Mesendoderm (in vitro differentiated cells): ENCODE measurements around the gene CDCP1.

Experiments
- DNase-seq: peaks from one replicate; pipeline ENCODE4 v3.0.0; 2013
- H2AK5ac ChIP-seq: 2 replicates; pipeline ENCODE4 v1.6.1; 2013; ENCODE audit warnings: low read length, inconsistent platforms
- H2BK120ac ChIP-seq: 2 replicates; pipeline ENCODE4 v1.6.1; 2013; ENCODE audit warnings: low read depth, mild to moderate bottlenecking, low read length, moderate library complexity, mixed read lengths
- H2BK15ac ChIP-seq: replicated peaks from 2 replicates; pipeline ENCODE4 v1.6.1; 2013; ENCODE audit warnings: low read depth, mild to moderate bottlenecking, moderate library complexity
- H2BK5ac ChIP-seq: 2 replicates; pipeline ENCODE4 v1.6.1; 2013; ENCODE audit warnings: low read length, inconsistent platforms
- H3K18ac ChIP-seq: 2 replicates; pipeline ENCODE4 v1.6.1; 2013; ENCODE audit warnings: mild to moderate bottlenecking, low read length, mixed read lengths
- H3K23ac ChIP-seq: one replicate; pipeline ENCODE4 v1.6.1; 2013; ENCODE audit warnings: low read length
- H3K27ac ChIP-seq: 2 replicates; pipeline ENCODE4 v1.5.1; 2013; ENCODE audit warnings: low read depth, mild to moderate bottlenecking, inconsistent platforms, low read length, moderate library complexity
- H3K27me3 ChIP-seq: 2 replicates; pipeline ENCODE4 v1.6.1; 2013; ENCODE audit warnings: low read length, control low read depth, mild to moderate bottlenecking, inconsistent platforms; ENCODE audit not compliant: insufficient read depth, poor library complexity
- H3K36me3 ChIP-seq: 2 replicates; pipeline ENCODE4 v1.6.1; 2013; ENCODE audit warnings: low read length, inconsistent platforms; ENCODE audit not compliant: control insufficient read depth, insufficient read depth
- H3K4ac ChIP-seq: one replicate; pipeline ENCODE4 v1.6.1; 2013; ENCODE audit warnings: low read depth, mild to moderate bottlenecking, low read length, moderate library complexity
- H3K4me1 ChIP-seq: 2 replicates; pipeline ENCODE4 v1.6.1; 2013; ENCODE audit warnings: low read depth, low read length, inconsistent platforms; ENCODE audit not compliant: control insufficient read depth
- H3K4me2 ChIP-seq: 2 replicates; pipeline ENCODE4 v1.6.1; 2013; ENCODE audit warnings: low read length
- H3K4me3 ChIP-seq: 2 replicates; pipeline ENCODE4 v1.5.1; 2013; ENCODE audit warnings: mild to moderate bottlenecking, low read length
- H3K56ac ChIP-seq: one replicate; pipeline ENCODE4 v1.6.1; 2013; ENCODE audit warnings: low read length
- H3K79me1 ChIP-seq: 2 replicates; pipeline ENCODE4 v1.6.1; 2013; ENCODE audit warnings: low read length, inconsistent platforms
- H3K79me2 ChIP-seq: 2 replicates; pipeline ENCODE4 v1.6.1; 2013; ENCODE audit warnings: mild to moderate bottlenecking, low read length; ENCODE audit not compliant: control insufficient read depth, insufficient read depth
- H3K9ac ChIP-seq: 2 replicates; pipeline ENCODE4 v1.6.1; 2013; ENCODE audit warnings: low read length, inconsistent platforms
- H4K5ac ChIP-seq: one replicate; pipeline ENCODE4 v1.6.1; 2013; ENCODE audit warnings: low read length
- H4K8ac ChIP-seq: one replicate; pipeline ENCODE4 v1.6.1; 2013; ENCODE audit warnings: low read depth, mild to moderate bottlenecking, control low read depth, low read length, moderate library complexity
- WGBS: extraction: QIAGEN DNeasy Blood & Tissue Kit; methylation state at CpG from one replicate; pipeline ENCODE4 v1.1.7; 2013; ENCODE audit warnings: low lambda C conversion rate, missing lambda C conversion rate; ENCODE audit not compliant: insufficient coverage; ENCODE audit errors: extremely low coverage; 5-methylcytosine and 5-hydroxymethylcytosine counted together

CDCP1 gene

DNA sequence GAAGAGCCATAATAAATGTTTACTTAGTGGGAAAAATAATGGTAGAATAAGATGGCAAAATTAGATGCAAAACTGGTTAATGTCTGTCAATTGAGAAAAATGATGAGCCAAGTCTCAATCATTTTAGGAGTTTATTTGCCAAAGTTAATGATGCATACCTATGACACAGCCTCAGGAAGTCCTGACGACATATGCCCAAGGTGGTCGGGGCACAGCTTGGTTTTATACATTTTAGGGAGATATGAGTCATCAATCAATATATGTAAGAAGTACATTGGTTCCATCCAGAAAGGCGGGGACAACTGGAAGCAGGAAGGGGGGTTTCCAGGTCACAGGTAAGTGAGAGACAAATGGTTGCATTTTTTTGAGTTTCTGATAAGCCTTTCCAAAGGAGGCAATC is 88.6 kb downstream of the CDCP1 start:
- Histone ChIP-seq H3K4me3 (no peak overlapping the region), H3K27me3 (no peaks in the 10 kb centered on the region), H3K9ac (no peak overlapping the region), H4K5ac (no peak overlapping the region), H3K18ac (no peak overlapping the region), H2AK5ac (no peak overlapping the region), H3K4ac (no peak overlapping the region), H3K79me2 (no peaks in the 10 kb centered on the region), H3K4me1 (peaks cover 21% of the 10 kb centered on the region), H2BK5ac (no peak overlapping the region), H2BK15ac (no peak overlapping the region), H2BK120ac (no peak overlapping the region), H3K23ac (no peak overlapping the region), H4K8ac (no peak overlapping the region), H3K79me1 (no peaks in the 10 kb centered on the region), H3K4me2 (no peak overlapping the region), H3K36me3 (no peaks in the 10 kb centered on the region), H3K27ac (no peak overlapping the region), H3K56ac (no peak overlapping the region)
- DNase-seq = peak; percentile 75
- no CpG with 5 or more reads among the region's 3 CpGs for WGBS

DNA sequence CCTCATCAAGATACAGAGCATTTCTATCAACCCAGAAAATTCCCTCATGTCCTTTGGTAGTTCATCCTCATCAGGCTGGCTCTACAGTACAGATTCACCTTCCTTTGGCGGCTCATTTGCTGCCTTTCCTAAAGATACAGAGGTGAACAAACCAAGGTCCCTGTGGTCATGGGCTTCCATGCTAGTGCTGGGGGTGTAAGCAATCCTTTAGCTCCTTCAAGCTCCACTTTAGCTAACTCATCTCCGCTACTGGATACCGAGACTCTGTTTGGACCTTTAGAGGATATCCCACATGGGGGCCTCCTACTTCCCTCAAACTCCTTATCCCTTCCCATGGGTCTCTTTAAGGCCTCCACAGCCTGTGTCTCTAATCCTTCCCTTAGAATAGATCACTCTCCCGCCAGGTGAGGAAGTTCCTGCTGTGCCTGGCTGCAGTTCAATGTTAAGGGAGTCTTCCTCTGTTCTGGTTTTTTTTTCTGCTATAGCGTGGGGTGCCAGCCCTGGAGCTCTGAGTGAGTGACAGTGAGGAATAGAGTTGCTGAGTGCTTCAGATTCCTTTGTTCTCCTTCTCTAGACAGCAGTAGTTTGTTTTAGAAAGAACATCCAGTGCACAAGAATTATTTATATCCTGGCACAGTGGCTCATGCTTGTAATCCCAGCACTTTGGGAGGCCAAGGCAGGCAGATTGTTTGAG is 89.4 kb downstream of the CDCP1 start:
- H3K27me3 ChIP-seq = no peaks in the 10 kb centered on the region
- H3K56ac ChIP-seq = peak overlapping the region; percentile 87
- no peaks in the 10 kb centered on the region for H3K79me2 ChIP-seq
- H3K4me3 ChIP-seq = no peak overlapping the region
- H3K9ac ChIP-seq = peak overlapping the region; percentile 36
- H3K4ac ChIP-seq = no peak overlapping the region
- peak overlapping the region; percentile 98 for H2BK5ac ChIP-seq
- no peak overlapping the region for H2BK120ac ChIP-seq
- peaks cover 21% of the 10 kb centered on the region for H3K4me1 ChIP-seq
- H2BK15ac ChIP-seq = no peak overlapping the region
- peak; percentile 93 for DNase-seq
- H3K27ac ChIP-seq = peak overlapping the region; percentile 85
- H3K36me3 ChIP-seq = no peaks in the 10 kb centered on the region
- peak overlapping the region; percentile 62 for H3K18ac ChIP-seq
- H3K79me1 ChIP-seq = no peaks in the 10 kb centered on the region
- WGBS = no CpG with 5 or more reads among the region's 5 CpGs
- H2AK5ac ChIP-seq = peak overlapping the region; percentile 92
- H4K8ac ChIP-seq = no peak overlapping the region
- no peak overlapping the region for H3K23ac ChIP-seq
- no peak overlapping the region for H3K4me2 ChIP-seq
- peak overlapping the region; percentile 47 for H4K5ac ChIP-seq

DNA sequence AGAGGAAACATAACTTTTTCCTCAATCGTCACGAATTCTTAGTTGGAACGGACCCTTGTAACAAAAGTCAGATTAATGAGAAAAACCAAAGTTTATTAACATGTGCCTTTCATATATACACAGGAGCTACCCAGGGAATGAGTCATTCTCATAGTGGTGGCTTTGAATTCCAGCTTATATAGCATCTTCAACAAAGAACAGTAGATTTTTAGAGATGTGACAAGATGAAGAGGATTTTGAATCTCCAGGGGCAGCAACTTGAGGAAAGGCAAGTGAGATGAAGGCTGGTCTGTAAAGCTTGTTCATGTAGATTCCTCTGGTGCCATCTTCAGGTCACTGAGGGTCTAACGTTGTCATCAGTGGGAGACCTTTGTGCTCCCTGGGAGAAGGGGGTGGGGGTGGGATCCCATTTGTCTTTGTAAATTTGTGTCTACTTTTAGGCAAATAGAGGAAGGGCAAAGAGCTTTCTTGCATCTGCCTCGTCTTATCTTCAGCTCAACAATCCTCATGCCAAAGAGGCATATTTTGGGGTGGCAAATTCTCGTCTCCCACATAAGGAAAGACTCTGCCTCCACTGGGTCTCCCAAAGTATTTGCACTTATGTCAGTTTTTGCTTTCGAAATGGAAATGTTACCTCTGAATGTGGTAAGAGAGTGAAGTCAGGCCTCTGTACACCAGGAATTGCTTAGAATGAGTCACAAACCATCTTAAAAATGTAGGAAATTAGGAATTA is 90.6 kb downstream of the CDCP1 start:
- peak; percentile 93 for DNase-seq
- H3K4me1 ChIP-seq = peaks cover 18% of the 10 kb centered on the region

DNA sequence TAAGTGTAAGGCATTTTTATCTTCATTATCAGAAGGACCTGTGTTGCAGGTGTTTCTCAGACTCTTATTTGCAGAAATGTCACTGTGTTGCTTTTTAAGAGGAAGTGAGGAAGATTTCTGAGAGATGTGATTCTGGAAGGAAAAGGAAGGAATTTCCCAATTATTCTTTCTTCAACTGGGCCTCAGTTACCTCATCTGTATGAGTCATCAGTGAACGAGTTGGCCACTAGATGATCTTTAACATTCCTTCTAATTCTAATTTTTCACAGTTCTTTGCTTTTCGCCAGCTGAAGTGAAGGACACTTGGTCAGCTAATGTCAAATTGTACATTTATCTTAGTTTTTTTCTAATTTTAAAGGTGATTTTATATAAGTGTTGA is 91.2 kb downstream of the CDCP1 start:
- Histone ChIP-seq H3K18ac (no peak overlapping the region), H3K27me3 (no peaks in the 10 kb centered on the region), H4K8ac (no peak overlapping the region), H3K36me3 (no peaks in the 10 kb centered on the region), H3K9ac (no peak overlapping the region), H2BK5ac (no peak overlapping the region), H3K4me1 (peaks cover 16% of the 10 kb centered on the region), H2AK5ac (no peak overlapping the region), H4K5ac (no peak overlapping the region), H2BK120ac (no peak overlapping the region), H3K79me1 (no peaks in the 10 kb centered on the region), H3K23ac (no peak overlapping the region), H3K4me3 (no peak overlapping the region), H3K56ac (no peak overlapping the region), H3K4me2 (no peak overlapping the region), H2BK15ac (no peak overlapping the region), H3K4ac (no peak overlapping the region), H3K27ac (no peak overlapping the region), H3K79me2 (no peaks in the 10 kb centered on the region)
- WGBS = no CpG with 5 or more reads among the region's 2 CpGs
- DNase-seq = no peak

More for the DNA sequence above, 90.6 kb downstream of the CDCP1 start:
- no peaks in the 10 kb centered on the region for H3K79me1 ChIP-seq
- H3K56ac ChIP-seq = peak overlapping the region; percentile 76
- H3K9ac ChIP-seq = peak overlapping the region; percentile 7
- no peaks in the 10 kb centered on the region for H3K27me3 ChIP-seq
- H4K8ac ChIP-seq = no peak overlapping the region
- H2BK120ac ChIP-seq = no peak overlapping the region
- H4K5ac ChIP-seq = no peak overlapping the region
- WGBS = no CpG with 5 or more reads among the region's 7 CpGs
- no peak overlapping the region for H3K4me3 ChIP-seq
- H3K36me3 ChIP-seq = no peaks in the 10 kb centered on the region
- H3K4ac ChIP-seq = no peak overlapping the region
- H3K79me2 ChIP-seq = no peaks in the 10 kb centered on the region
- H2BK15ac ChIP-seq = no peak overlapping the region
- H3K27ac ChIP-seq = no peak overlapping the region
- peak overlapping the region; percentile 10 for H2BK5ac ChIP-seq
- peak overlapping the region; percentile 54 for H2AK5ac ChIP-seq
- H3K18ac ChIP-seq = no peak overlapping the region
- no peak overlapping the region for H3K4me2 ChIP-seq
- no peak overlapping the region for H3K23ac ChIP-seq

DNA sequence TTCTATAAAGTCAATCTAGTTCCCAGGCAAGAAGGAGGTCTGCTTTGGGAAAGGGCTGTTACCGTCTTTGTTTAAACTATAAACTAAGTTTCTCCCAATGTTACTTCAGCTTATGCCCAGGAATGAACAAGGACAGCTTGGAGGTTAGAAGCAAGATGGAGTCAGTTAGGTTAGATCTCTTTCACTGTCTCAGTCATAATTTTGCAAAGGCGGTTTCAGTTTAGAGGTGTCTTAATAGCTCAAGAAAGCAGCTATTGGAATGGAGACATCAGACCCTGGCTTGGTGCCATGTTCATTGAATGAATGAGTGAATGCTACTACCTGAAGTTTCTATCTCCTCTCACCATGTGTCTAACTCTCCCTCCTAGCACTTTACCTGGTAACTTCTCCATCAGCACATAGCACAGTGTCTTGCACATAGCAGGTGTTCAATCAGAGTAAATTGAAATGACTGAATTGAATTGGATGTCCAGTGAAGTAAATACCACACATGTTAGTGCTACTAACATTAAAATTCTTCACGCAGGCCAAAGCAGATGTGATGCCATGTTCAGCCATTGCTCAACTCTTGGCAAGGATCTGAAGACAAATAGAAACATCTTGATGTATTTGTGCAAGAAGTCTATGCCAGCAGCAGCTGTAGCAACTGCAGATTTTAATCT is 91.9 kb downstream of the CDCP1 start:
- no peak for DNase-seq
- Histone ChIP-seq H3K9ac (no peak overlapping the region), H3K18ac (no peak overlapping the region), H3K79me2 (no peaks in the 10 kb centered on the region), H2AK5ac (peak overlapping the region; percentile 86), H3K27me3 (no peaks in the 10 kb centered on the region), H3K23ac (no peak overlapping the region), H4K8ac (no peak overlapping the region), H3K36me3 (no peaks in the 10 kb centered on the region), H3K4ac (no peak overlapping the region), H2BK15ac (no peak overlapping the region), H3K4me2 (no peak overlapping the region), H3K56ac (no peak overlapping the region), H2BK5ac (no peak overlapping the region), H3K27ac (no peak overlapping the region), H3K79me1 (no peaks in the 10 kb centered on the region), H3K4me1 (peaks cover 16% of the 10 kb centered on the region), H4K5ac (no peak overlapping the region), H3K4me3 (no peak overlapping the region), H2BK120ac (no peak overlapping the region)
- no CpG with 5 or more reads among the region's 3 CpGs for WGBS
